ENCODE measurements around the gene PRDM10. TPM values are rescaled to one million over a fixed set of nuclear protein-coding genes. Genes with fewer than 3 reads are reported as not detected.

Gene PRDM10
- total and polyA plus RNA-seq, 2 donors (not counting 1 experiment from before 2014, with no cell fraction given): 2.5 to 2.9 TPM

DNA sequence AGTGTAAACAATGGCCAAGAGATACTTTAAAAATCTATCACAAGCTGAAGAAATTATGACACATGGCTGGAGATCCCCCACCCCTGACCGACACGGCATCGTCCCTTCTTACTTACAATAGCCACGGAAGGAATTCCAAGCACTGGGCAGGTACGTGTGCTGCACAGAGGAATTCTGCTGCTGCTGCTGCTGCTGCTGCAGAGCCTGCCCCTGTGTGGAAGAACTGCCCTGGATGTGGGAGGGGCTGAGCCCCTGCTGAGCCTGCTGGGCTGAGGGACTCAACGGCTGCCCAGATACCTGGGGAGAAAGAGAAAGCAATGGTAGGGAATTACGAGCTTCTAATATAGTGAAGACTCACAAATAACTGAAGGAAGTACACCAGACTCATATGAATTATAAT, 92.3 kb downstream of the PRDM10 start:
- Histone ChIP-seq H3K27me3 (ENCODE audit: control insufficient read depth, insufficient read depth, low read length) (no peaks in the 10 kb centered on the region), H3K79me2 (ENCODE audit: control insufficient read depth, insufficient read depth, low read length) (no peaks in the 10 kb centered on the region), H3K9me3 (ENCODE audit: control insufficient read depth, insufficient read depth, low read depth, low read length) (no peaks in the 10 kb centered on the region), H2AFZ (ENCODE audit: low read length) (no peak overlapping the region), H3K4me2 (ENCODE audit: extremely low read depth, insufficient read depth, low read length) (no peak overlapping the region), H4K20me1 (ENCODE audit: control insufficient read depth, extremely low read depth, insufficient read depth, low read length) (no peaks in the 10 kb centered on the region), H3K27ac (ENCODE audit: insufficient read depth, low read length) (no peak overlapping the region), H3K4me3 (replicated peaks in 1 of 4; ENCODE audit: control extremely low read depth in 1 of 4, insufficient read depth in 1 of 4, low read depth in 3 of 4, low read length in 4 of 4) (no peak overlapping the region), H3K4me1 (ENCODE audit: control insufficient read depth, extremely low read depth, insufficient read depth, low read length) (no peaks in the 10 kb centered on the region), H3K9ac (ENCODE audit: insufficient read depth, low read length) (no peak overlapping the region), H3K36me3 (ENCODE audit: control insufficient read depth, insufficient read depth, low read length) (peaks cover 7% of the 10 kb centered on the region)
- DNase-seq (ENCODE audit: low read depth in 2 of 2): no peak
- no peak for TF ChIP-seq EZH2 (IDR thresholded peaks at IDR 0.05; ENCODE audit: low read length, missing control alignments)
- TF ChIP-seq, protein P1, sequence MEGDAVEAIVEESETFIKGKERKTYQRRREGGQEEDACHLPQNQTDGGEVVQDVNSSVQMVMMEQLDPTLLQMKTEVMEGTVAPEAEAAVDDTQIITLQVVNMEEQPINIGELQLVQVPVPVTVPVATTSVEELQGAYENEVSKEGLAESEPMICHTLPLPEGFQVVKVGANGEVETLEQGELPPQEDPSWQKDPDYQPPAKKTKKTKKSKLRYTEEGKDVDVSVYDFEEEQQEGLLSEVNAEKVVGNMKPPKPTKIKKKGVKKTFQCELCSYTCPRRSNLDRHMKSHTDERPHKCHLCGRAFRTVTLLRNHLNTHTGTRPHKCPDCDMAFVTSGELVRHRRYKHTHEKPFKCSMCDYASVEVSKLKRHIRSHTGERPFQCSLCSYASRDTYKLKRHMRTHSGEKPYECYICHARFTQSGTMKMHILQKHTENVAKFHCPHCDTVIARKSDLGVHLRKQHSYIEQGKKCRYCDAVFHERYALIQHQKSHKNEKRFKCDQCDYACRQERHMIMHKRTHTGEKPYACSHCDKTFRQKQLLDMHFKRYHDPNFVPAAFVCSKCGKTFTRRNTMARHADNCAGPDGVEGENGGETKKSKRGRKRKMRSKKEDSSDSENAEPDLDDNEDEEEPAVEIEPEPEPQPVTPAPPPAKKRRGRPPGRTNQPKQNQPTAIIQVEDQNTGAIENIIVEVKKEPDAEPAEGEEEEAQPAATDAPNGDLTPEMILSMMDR (conservative IDR thresholded peaks at IDR 0.05 in 1 of 2, IDR thresholded peaks at IDR 0.05 in 1 of 2; ENCODE audit: low read depth in 1 of 2, low read length in 2 of 2): no peak

DNA sequence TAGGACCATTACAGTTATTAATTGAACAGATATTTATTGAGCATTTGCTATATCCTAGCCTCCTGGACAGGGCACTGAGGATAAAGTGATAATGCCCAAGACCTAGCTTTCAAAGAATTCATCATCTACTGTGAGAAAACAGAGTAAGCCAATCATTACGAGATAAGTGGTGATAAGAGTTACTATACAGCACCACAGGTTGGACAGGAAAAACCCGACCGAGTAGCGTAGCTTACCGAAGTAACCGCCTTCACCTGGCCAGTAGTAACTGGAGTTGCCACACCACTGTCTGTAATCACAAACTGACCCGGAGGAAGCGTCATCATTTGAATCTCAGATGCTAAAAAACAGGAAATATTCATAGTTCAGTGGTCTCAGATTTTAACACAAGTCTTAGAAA, 97.2 kb downstream of the PRDM10 start:
- no peak overlapping the region for H3K4me2 ChIP-seq (ENCODE audit: extremely low read depth, insufficient read depth, low read length)
- DNase-seq (ENCODE audit: low read depth in 2 of 2): no peak
- no peak overlapping the region for H3K9ac ChIP-seq (ENCODE audit: insufficient read depth, low read length)
- no peaks in the 10 kb centered on the region for H3K4me1 ChIP-seq (ENCODE audit: control insufficient read depth, extremely low read depth, insufficient read depth, low read length)
- H3K27ac ChIP-seq (ENCODE audit: insufficient read depth, low read length): no peak overlapping the region
- no peaks in the 10 kb centered on the region for H3K79me2 ChIP-seq (ENCODE audit: control insufficient read depth, insufficient read depth, low read length)
- H4K20me1 ChIP-seq (ENCODE audit: control insufficient read depth, extremely low read depth, insufficient read depth, low read length): no peaks in the 10 kb centered on the region
- no peak overlapping the region for H2AFZ ChIP-seq (ENCODE audit: low read length)
- no peaks in the 10 kb centered on the region for H3K9me3 ChIP-seq (ENCODE audit: control insufficient read depth, insufficient read depth, low read depth, low read length)
- H3K36me3 ChIP-seq (ENCODE audit: control insufficient read depth, insufficient read depth, low read length): peaks cover 3% of the 10 kb centered on the region
- H3K4me3 ChIP-seq (replicated peaks in 1 of 4; ENCODE audit: control extremely low read depth in 1 of 4, insufficient read depth in 1 of 4, low read depth in 3 of 4, low read length in 4 of 4): no peak overlapping the region
- TF ChIP-seq, protein P1 (conservative IDR thresholded peaks at IDR 0.05 in 1 of 2, IDR thresholded peaks at IDR 0.05 in 1 of 2; ENCODE audit: low read depth in 1 of 2, low read length in 2 of 2): no peak
- no peaks in the 10 kb centered on the region for H3K27me3 ChIP-seq (ENCODE audit: control insufficient read depth, insufficient read depth, low read length)

DNA sequence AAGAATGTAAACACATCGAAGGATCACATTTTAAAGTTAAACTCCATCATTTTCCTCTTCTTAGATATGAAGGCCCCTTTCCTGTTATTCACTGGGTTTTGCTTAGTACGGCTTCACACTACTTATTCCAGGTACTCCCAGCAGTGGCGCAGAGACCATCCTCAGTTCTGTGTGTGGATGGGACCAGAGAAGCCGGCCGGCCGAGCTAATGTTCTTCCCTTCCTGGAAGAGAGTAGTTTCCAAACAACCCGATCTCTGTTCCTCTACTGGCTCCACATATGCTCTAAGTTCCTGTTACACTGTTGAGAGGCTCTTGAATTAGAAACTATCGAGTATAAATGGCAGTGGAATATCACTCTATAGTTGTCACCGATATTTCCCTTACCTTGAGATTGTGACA, 106.6 kb downstream of the PRDM10 start:
- peak; percentile 1 to 3 for DNase-seq (ENCODE audit: low read depth in 2 of 2)
- Histone ChIP-seq H2AFZ (ENCODE audit: low read length) (peak overlapping the region; percentile 97), H3K4me2 (ENCODE audit: extremely low read depth, insufficient read depth, low read length) (peak overlapping the region; percentile 90), H3K9ac (ENCODE audit: insufficient read depth, low read length) (no peak overlapping the region), H4K20me1 (ENCODE audit: control insufficient read depth, extremely low read depth, insufficient read depth, low read length) (no peaks in the 10 kb centered on the region), H3K79me2 (ENCODE audit: control insufficient read depth, insufficient read depth, low read length) (peaks cover 8% of the 10 kb centered on the region), H3K27me3 (ENCODE audit: control insufficient read depth, insufficient read depth, low read length) (no peaks in the 10 kb centered on the region), H3K4me1 (ENCODE audit: control insufficient read depth, extremely low read depth, insufficient read depth, low read length) (peaks cover 2% of the 10 kb centered on the region), H3K9me3 (ENCODE audit: control insufficient read depth, insufficient read depth, low read depth, low read length) (no peaks in the 10 kb centered on the region), H3K27ac (ENCODE audit: insufficient read depth, low read length) (no peak overlapping the region), H3K4me3 (replicated peaks in 1 of 4; ENCODE audit: control extremely low read depth in 1 of 4, insufficient read depth in 1 of 4, low read depth in 3 of 4, low read length in 4 of 4) (peak overlapping the region; percentile 69 to 76 (median 72)), H3K36me3 (ENCODE audit: control insufficient read depth, insufficient read depth, low read length) (no peaks in the 10 kb centered on the region)
- TF ChIP-seq, protein P1 (conservative IDR thresholded peaks at IDR 0.05 in 1 of 2, IDR thresholded peaks at IDR 0.05 in 1 of 2; ENCODE audit: low read depth in 1 of 2, low read length in 2 of 2): no peak
- no peak for TF ChIP-seq EZH2 (IDR thresholded peaks at IDR 0.05; ENCODE audit: low read length, missing control alignments)

Data from fibroblast of lung (primary cell).